Neural cell (in vitro differentiated cells): ENCODE data around the gene CPNE6.

Experiments used
- CTCF ChIP-seq: fragments of 450-650 bp; IDR thresholded peaks from 2 replicates; pipeline ENCODE4 v1.5.1; 2014; ENCODE audit warnings: antibody characterized with exemption, mild to moderate bottlenecking, moderate library complexity; ENCODE audit not compliant: poor library complexity, severe bottlenecking
- POLR2AphosphoS5 ChIP-seq: IDR thresholded peaks from 2 replicates; pipeline ENCODE4 v1.6.1; 2012
- REST ChIP-seq: IDR thresholded peaks from 2 replicates; pipeline ENCODE4 v1.6.1; 2012; ENCODE audit warnings: borderline replicate concordance

GRCh38 chr14:24088095-24088494 lies 16.7 kb downstream of the CPNE6 start:
- TF ChIP-seq CTCF (no peak), REST (no peak), POLR2AphosphoS5 (no peak)
